Erythroblast (primary cell): ENCODE measurements around the gene EHMT1.

ENCODE experiments used
- GATA1 ChIP-seq: IDR thresholded peaks from 2 replicates; pipeline ENCODE4 v1.6.1; 2011; ENCODE audit warnings: low read depth, mild to moderate bottlenecking, control low read depth, low read length, moderate library complexity
- POLR2A ChIP-seq: IDR thresholded peaks from 2 replicates; pipeline ENCODE4 v1.6.1; 2011; ENCODE audit warnings: mild to moderate bottlenecking, low read length

DNA sequence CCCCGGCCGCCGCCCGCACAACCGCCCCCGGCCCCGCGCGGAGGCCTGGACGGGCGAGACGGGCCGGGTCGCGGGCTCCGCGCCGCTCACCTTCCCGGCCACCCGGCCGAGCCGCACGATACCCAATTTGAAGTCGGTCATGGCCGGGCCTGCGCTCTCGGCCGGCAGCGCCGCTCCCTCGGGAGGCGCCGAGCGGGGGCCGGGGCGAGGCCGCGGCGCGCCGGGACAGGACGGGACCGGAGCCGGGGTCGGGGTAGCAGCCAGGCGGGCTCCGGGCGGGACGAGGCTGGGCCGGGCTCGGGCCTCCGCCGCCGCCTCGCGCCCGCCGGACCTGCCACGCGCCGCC is 28.7 kb upstream of the EHMT1 start:
- no peak for TF ChIP-seq POLR2A
- no peak for TF ChIP-seq GATA1
